ENCODE data around the gene FRMD7. TPM values are rescaled to one million over a fixed set of nuclear protein-coding genes. Genes with fewer than 3 reads are reported as not detected.

Gene FRMD7
- total and polyA plus RNA-seq, 2 of the 4 experiments (the other 2 are of a cell fraction) = not detected

DNA sequence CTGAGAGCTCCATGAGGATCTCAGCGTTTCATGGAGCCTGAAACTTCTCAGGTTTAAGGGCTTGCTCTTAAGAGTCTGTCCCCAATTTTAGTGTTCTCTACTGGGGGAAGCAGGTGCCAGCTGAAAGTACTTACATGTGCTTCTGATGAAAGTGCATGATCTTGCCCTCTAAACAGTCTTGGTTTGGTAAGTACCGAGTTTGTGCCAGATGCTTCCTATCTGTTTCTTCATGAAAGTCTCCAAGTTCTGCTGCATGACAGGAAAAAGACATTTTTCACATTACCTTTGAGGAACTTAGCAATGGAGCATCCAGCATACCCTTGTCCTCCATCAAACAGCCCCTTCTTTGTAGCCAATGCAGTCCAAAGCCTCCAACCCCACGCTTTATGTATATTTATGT is 42.0 kb downstream of the FRMD7 start:
- no peak overlapping the region for H4K5ac ChIP-seq (ENCODE audit: low read depth, low read length)
- no peak overlapping the region for H3K4ac ChIP-seq (ENCODE audit: low read depth, low read length)
- no peak overlapping the region for H2AK5ac ChIP-seq (ENCODE audit: low read depth, low read length)
- H3K9ac ChIP-seq (ENCODE audit: low read depth, low read length) = no peak overlapping the region
- H3K18ac ChIP-seq (ENCODE audit: low read depth, low read length) = no peak overlapping the region
- ATAC-seq (ENCODE audit: low read depth) = no peak
- H2BK20ac ChIP-seq (ENCODE audit: low read depth, low read length) = no peak overlapping the region
- no TSS peak for BruUV-seq (replicated peaks)
- H3K9me1 ChIP-seq (ENCODE audit: insufficient read depth, low read length) = no peaks in the 10 kb centered on the region
- WGBS, 2 experiments (ENCODE audit: extremely low coverage in 2 of 2, insufficient read length in 1 of 2) = no CpG with 5 or more reads among the region's 3 CpGs
- no peak overlapping the region for H3K4me3 ChIP-seq (ENCODE audit: insufficient read depth, low read depth, low read length)
- no peak for DNase-seq
- H2BK120ac ChIP-seq (ENCODE audit: low read depth, low read length) = no peak overlapping the region
- no peak overlapping the region for H3K14ac ChIP-seq (replicated peaks; ENCODE audit: low read depth, low read length)
- no peak overlapping the region for H2BK15ac ChIP-seq (ENCODE audit: low read depth, low read length)
- no peak overlapping the region for H2AFZ ChIP-seq (replicated peaks; ENCODE audit: low read length, poor library complexity)
- no peak overlapping the region for H2AK9ac ChIP-seq (replicated peaks; ENCODE audit: low read depth, low read length, poor library complexity)
- in situ Hi-C loops (cut with MboI; ENCODE audit: low sequenced_read_pairs) (no loop called here), dilution Hi-C loops (cut with HindIII; ENCODE audit: low sequenced_read_pairs, unreplicated experiment) (no loop called here), intact Hi-C loops (cut with micrococcal nuclease) (no loop called here)
- H3K27ac ChIP-seq (ENCODE audit: insufficient read depth, low read length) = no peak overlapping the region
- ChIA-PET POLR2A (ENCODE audit: unreplicated experiment) (no interaction called here), CTCF (no interaction called here)
- H3K36me3 ChIP-seq (ENCODE audit: control insufficient read depth, insufficient read depth, low read length) = no peaks in the 10 kb centered on the region
- no peak overlapping the region for H4K8ac ChIP-seq (ENCODE audit: low read depth in 2 of 2, low read length in 2 of 2)
- TF ChIP-seq, protein P1, sequence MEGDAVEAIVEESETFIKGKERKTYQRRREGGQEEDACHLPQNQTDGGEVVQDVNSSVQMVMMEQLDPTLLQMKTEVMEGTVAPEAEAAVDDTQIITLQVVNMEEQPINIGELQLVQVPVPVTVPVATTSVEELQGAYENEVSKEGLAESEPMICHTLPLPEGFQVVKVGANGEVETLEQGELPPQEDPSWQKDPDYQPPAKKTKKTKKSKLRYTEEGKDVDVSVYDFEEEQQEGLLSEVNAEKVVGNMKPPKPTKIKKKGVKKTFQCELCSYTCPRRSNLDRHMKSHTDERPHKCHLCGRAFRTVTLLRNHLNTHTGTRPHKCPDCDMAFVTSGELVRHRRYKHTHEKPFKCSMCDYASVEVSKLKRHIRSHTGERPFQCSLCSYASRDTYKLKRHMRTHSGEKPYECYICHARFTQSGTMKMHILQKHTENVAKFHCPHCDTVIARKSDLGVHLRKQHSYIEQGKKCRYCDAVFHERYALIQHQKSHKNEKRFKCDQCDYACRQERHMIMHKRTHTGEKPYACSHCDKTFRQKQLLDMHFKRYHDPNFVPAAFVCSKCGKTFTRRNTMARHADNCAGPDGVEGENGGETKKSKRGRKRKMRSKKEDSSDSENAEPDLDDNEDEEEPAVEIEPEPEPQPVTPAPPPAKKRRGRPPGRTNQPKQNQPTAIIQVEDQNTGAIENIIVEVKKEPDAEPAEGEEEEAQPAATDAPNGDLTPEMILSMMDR (conservative IDR thresholded peaks at IDR 0.05; ENCODE audit: low read depth, low read length) = no peak
- TF ChIP-seq BHLHE40 (IDR thresholded peaks at IDR 0.05; ENCODE audit: low read depth, low read length) = no peak
- TF ChIP-seq MAZ (IDR thresholded peaks at IDR 0.05; ENCODE audit: borderline replicate concordance, low read depth, low read length) = no peak
- no peak for TF ChIP-seq CEBPB (IDR thresholded peaks at IDR 0.05; ENCODE audit: low read depth, low read length)
- no peak for TF ChIP-seq RAD21 (IDR thresholded peaks at IDR 0.05; ENCODE audit: low read length)
- TF ChIP-seq CHD1 (IDR thresholded peaks at IDR 0.05; ENCODE audit: low read depth, low read length) = no peak
- TF ChIP-seq SMC3 (IDR thresholded peaks at IDR 0.05; ENCODE audit: low read depth, low read length) = no peak
- no peak for TF ChIP-seq MAFK (IDR thresholded peaks at IDR 0.05; ENCODE audit: low read depth, low read length)
- TF ChIP-seq POLR2A (IDR thresholded peaks at IDR 0.05; ENCODE audit: low read depth, low read length) = no peak
- TF ChIP-seq RFX5 (IDR thresholded peaks at IDR 0.05; ENCODE audit: low read depth, low read length) = no peak
- TF ChIP-seq, protein P2, sequence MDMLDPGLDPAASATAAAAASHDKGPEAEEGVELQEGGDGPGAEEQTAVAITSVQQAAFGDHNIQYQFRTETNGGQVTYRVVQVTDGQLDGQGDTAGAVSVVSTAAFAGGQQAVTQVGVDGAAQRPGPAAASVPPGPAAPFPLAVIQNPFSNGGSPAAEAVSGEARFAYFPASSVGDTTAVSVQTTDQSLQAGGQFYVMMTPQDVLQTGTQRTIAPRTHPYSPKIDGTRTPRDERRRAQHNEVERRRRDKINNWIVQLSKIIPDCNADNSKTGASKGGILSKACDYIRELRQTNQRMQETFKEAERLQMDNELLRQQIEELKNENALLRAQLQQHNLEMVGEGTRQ (IDR thresholded peaks at IDR 0.05; ENCODE audit: low read depth, low read length) = no peak
- TF ChIP-seq, protein P3, sequence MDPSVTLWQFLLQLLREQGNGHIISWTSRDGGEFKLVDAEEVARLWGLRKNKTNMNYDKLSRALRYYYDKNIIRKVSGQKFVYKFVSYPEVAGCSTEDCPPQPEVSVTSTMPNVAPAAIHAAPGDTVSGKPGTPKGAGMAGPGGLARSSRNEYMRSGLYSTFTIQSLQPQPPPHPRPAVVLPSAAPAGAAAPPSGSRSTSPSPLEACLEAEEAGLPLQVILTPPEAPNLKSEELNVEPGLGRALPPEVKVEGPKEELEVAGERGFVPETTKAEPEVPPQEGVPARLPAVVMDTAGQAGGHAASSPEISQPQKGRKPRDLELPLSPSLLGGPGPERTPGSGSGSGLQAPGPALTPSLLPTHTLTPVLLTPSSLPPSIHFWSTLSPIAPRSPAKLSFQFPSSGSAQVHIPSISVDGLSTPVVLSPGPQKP (IDR thresholded peaks at IDR 0.05; ENCODE audit: borderline replicate concordance, low read depth, low read length) = no peak
- no peak for TF ChIP-seq NFE2L2 (IDR thresholded peaks at IDR 0.05; ENCODE audit: low read depth, low read length)
- no peak for TF ChIP-seq MXI1 (IDR thresholded peaks at IDR 0.05; ENCODE audit: borderline replicate concordance, low read depth, low read length)
- TF ChIP-seq RCOR1 (IDR thresholded peaks at IDR 0.05; ENCODE audit: insufficient replicate concordance, low read length) = no peak
- no peak overlapping the region for H3K56ac ChIP-seq (ENCODE audit: extremely low read depth, insufficient read depth, low read length)
- no peaks in the 10 kb centered on the region for H3K79me1 ChIP-seq (ENCODE audit: low read depth in 1 of 2, low read length in 2 of 2)
- no peaks in the 10 kb centered on the region for H3K9me3 ChIP-seq (ENCODE audit: control insufficient read depth, insufficient read depth, low read length)
- peaks cover 11% of the 10 kb centered on the region; the same call in 1 of the 2 replicates for H3K27me3 ChIP-seq (ENCODE audit: control insufficient read depth, insufficient read depth, low read length)
- H3K4me2 ChIP-seq (ENCODE audit: low read depth, low read length) = no peak overlapping the region
- H3K4me1 ChIP-seq (ENCODE audit: control insufficient read depth, insufficient read depth, low read length) = no peaks in the 10 kb centered on the region
- no peak overlapping the region for H4K91ac ChIP-seq (ENCODE audit: insufficient read depth, low read depth, low read length)
- H2BK5ac ChIP-seq (ENCODE audit: low read depth, low read length, poor library complexity, severe bottlenecking) = no peak overlapping the region
- no peak overlapping the region for H3K23ac ChIP-seq (ENCODE audit: low read depth, low read length)
- H4K20me1 ChIP-seq (ENCODE audit: insufficient read depth, low read length) = no peaks in the 10 kb centered on the region

Measured in IMR-90 (cell line).